SK-N-MC (cell line): ENCODE results near the gene ATG5.

Experiments used
- DNase-seq: peaks from one replicate; pipeline ENCODE4 v3.0.0-alpha.2; 2011; ENCODE audit warnings: low read depth, low spot score
- H3K27ac ChIP-seq: fragments of 200-600 bp; sonication (generic); 2 replicates; pipeline ENCODE4 v1.5.1; 2016; ENCODE audit warnings: mixed run types
- H3K36me3 ChIP-seq: fragments of 200-600 bp; sonication (generic); 2 replicates; pipeline ENCODE4 v1.6.1; 2017; ENCODE audit warnings: antibody characterized with exemption, low read length, mixed read lengths; ENCODE audit not compliant: insufficient read depth
- H3K4me3 ChIP-seq: fragments of 200-600 bp; sonication (generic); 2 replicates; pipeline ENCODE4 v1.5.1; 2016
- H3K9ac ChIP-seq: fragments of 200-600 bp; sonication (generic); 2 replicates; pipeline ENCODE4 v1.8.0; 2017; ENCODE audit warnings: mixed run types, mixed read lengths; ENCODE audit not compliant: insufficient read length
- H3K9me3 ChIP-seq: fragments of 200-600 bp; sonication (generic); 2 replicates; pipeline ENCODE4 v1.6.1; 2017; ENCODE audit warnings: low read depth, mild to moderate bottlenecking, antibody characterized with exemption, low read length, moderate library complexity, mixed read lengths
- EZH2 ChIP-seq: fragments of 200-600 bp; sonication (generic); IDR thresholded peaks from one replicate; pipeline ENCODE4 v1.6.1; 2017; ENCODE audit warnings: antibody characterized with exemption
- FOXP2 ChIP-seq: optimal IDR thresholded peaks from 2 replicates; pipeline ENCODE3; 2011; ENCODE audit warnings: mild to moderate bottlenecking, moderate library complexity; ENCODE audit not compliant: insufficient read depth; ENCODE audit errors: extremely low read length, control extremely low read depth
- POLR2AphosphoS5 ChIP-seq: IDR thresholded peaks from 2 replicates; pipeline ENCODE4 v1.6.1; 2012; ENCODE audit warnings: mild to moderate bottlenecking, low read depth, low read length, borderline replicate concordance

The ATG5 gene

GRCh38 chr6:106147476-106147875, 178.1 kb downstream of the ATG5 start:
- no peaks in the 10 kb centered on the region for H3K9me3 ChIP-seq
- H3K4me3 ChIP-seq = no peak overlapping the region
- TF ChIP-seq EZH2 = no peak
- TF ChIP-seq POLR2AphosphoS5 = no peak
- TF ChIP-seq FOXP2 = no peak
- no peak for DNase-seq
- H3K27ac ChIP-seq = no peak overlapping the region
- no peaks in the 10 kb centered on the region for H3K36me3 ChIP-seq
- no peak overlapping the region for H3K9ac ChIP-seq

- H3K4me3 ChIP-seq = no peak overlapping the region
- no peak overlapping the region for H3K9ac ChIP-seq
- H3K27ac ChIP-seq = no peak overlapping the region
- H3K9me3 ChIP-seq = no peaks in the 10 kb centered on the region
- TF ChIP-seq POLR2AphosphoS5 (no peak), EZH2 (no peak), FOXP2 (no peak)
- H3K36me3 ChIP-seq = no peaks in the 10 kb centered on the region
- DNase-seq = no peak
Observed at GRCh38 chr6:106146852-106147351, 178.7 kb downstream of the ATG5 start.

GRCh38 chr6:106145741-106146227, 179.8 kb downstream of the ATG5 start:
- Histone ChIP-seq H3K4me3 (no peak overlapping the region), H3K9me3 (no peaks in the 10 kb centered on the region), H3K9ac (no peak overlapping the region), H3K27ac (no peak overlapping the region), H3K36me3 (no peaks in the 10 kb centered on the region)
- TF ChIP-seq FOXP2 = no peak
- no peak for TF ChIP-seq EZH2
- TF ChIP-seq POLR2AphosphoS5 = no peak
- no peak for DNase-seq

- Histone ChIP-seq H3K27ac (no peak overlapping the region), H3K4me3 (no peak overlapping the region), H3K36me3 (no peaks in the 10 kb centered on the region), H3K9ac (no peak overlapping the region), H3K9me3 (no peaks in the 10 kb centered on the region)
- no peak for DNase-seq
- no peak for TF ChIP-seq FOXP2
- no peak for TF ChIP-seq EZH2
- TF ChIP-seq POLR2AphosphoS5 = no peak
Observed at GRCh38 chr6:106145144-106145543, 180.4 kb downstream of the ATG5 start.

GRCh38 chr6:106143665-106144064, 181.9 kb downstream of the ATG5 start:
- H3K4me3 ChIP-seq = no peak overlapping the region
- no peak overlapping the region for H3K27ac ChIP-seq
- no peak for DNase-seq
- TF ChIP-seq EZH2 (no peak), FOXP2 (no peak), POLR2AphosphoS5 (no peak)
- no peak overlapping the region for H3K9ac ChIP-seq
- H3K36me3 ChIP-seq = no peaks in the 10 kb centered on the region
- H3K9me3 ChIP-seq = no peaks in the 10 kb centered on the region

GRCh38 chr6:106142876-106143431, 182.6 kb downstream of the ATG5 start:
- DNase-seq = no peak
- Histone ChIP-seq H3K9ac (no peak overlapping the region), H3K27ac (no peak overlapping the region)

GRCh38 chr6:106141441-106142237, 183.9 kb downstream of the ATG5 start:
- TF ChIP-seq POLR2AphosphoS5 = no peak
- TF ChIP-seq FOXP2 = no peak
- TF ChIP-seq EZH2 = no peak
- Histone ChIP-seq H3K36me3 (no peaks in the 10 kb centered on the region), H3K4me3 (no peak overlapping the region), H3K27ac (no peak overlapping the region), H3K9ac (no peak overlapping the region), H3K9me3 (no peaks in the 10 kb centered on the region)
- DNase-seq = no peak

More at GRCh38 chr6:106142876-106143431, 182.6 kb downstream of the ATG5 start:
- Histone ChIP-seq H3K4me3 (no peak overlapping the region), H3K9me3 (no peaks in the 10 kb centered on the region), H3K36me3 (no peaks in the 10 kb centered on the region)
- no peak for TF ChIP-seq FOXP2
- no peak for TF ChIP-seq POLR2AphosphoS5
- TF ChIP-seq EZH2 = no peak

GRCh38 chr6:106138151-106138550, 187.4 kb downstream of the ATG5 start:
- H3K9me3 ChIP-seq = no peaks in the 10 kb centered on the region
- no peak overlapping the region for H3K27ac ChIP-seq
- no peaks in the 10 kb centered on the region for H3K36me3 ChIP-seq

More at GRCh38 chr6:106138151-106138550, 187.4 kb downstream of the ATG5 start:
- Histone ChIP-seq H3K4me3 (no peak overlapping the region), H3K9ac (no peak overlapping the region)
- TF ChIP-seq FOXP2 (no peak), POLR2AphosphoS5 (no peak), EZH2 (no peak)
- DNase-seq = no peak
